B cell (primary cell): Measurements from ENCODE around the gene SPATA17. TPM values are rescaled to one million over a fixed set of nuclear protein-coding genes. Genes with fewer than 3 reads are reported as not detected.

Experiments used
- ATAC-seq: fragments of 200-7000 bp; cut with Tn5 transposase; one replicate; pipeline ENCODE4 v1.10.0; 2021; ENCODE audit warnings: low read depth, mild to moderate bottlenecking, moderate number of reproducible peaks, moderate library complexity
- CTCF ChIA-PET: fragments of 350-600 bp; sonication (Branson Sonifier 250); formaldehyde crosslinking; loops from one replicate; lab custom pipeline; 2021; ENCODE audit warnings: antibody characterized with exemption, inconsistent platforms; lab: Charles Lee
- POLR2A ChIA-PET: fragments of 350-600 bp; sonication (Branson Sonifier 250); formaldehyde crosslinking; loops from one replicate; lab custom pipeline; 2021; ENCODE audit warnings: antibody characterized with exemption; lab: Charles Lee
- DNase-seq: peaks from one replicate; pipeline ENCODE4 v3.0.0; 2013
- H2AFZ ChIP-seq: 2 replicates; pipeline ENCODE4 v1.6.1; 2012; ENCODE audit warnings: mild to moderate bottlenecking, low read depth, low read length; ENCODE audit not compliant: insufficient read depth, poor library complexity, severe bottlenecking
- H3K27ac ChIP-seq, 2 donors: 1 replicate in 1 of 2; 2 replicates in 1 of 2; pipeline ENCODE4 v1.5.1; 2012 to 2013; ENCODE audit warnings: low read length in 2 of 2, mild to moderate bottlenecking in 2 of 2, moderate library complexity in 1 of 2
- H3K27me3 ChIP-seq, 4 experiments: fragments of 200-600 bp in 1 of 4; sonication (generic) in 1 of 4; replicated peaks in 1 of 4; 1 replicate in 2 of 4; 2 replicates in 2 of 4; pipeline versions ENCODE4 v1.6.1 to v1.7.0; 2013 to 2016; ENCODE audit warnings: low read length in 3 of 4, mild to moderate bottlenecking in 2 of 4, mixed read lengths in 1 of 4, moderate library complexity in 1 of 4; ENCODE audit not compliant: insufficient read depth in 4 of 4, control insufficient read depth in 3 of 4; ENCODE audit errors: control extremely low read depth in 1 of 4
- H3K36me3 ChIP-seq, 2 experiments: replicated peaks in 1 of 2; 1 replicate in 1 of 2; 2 replicates in 1 of 2; pipeline versions ENCODE4 v1.6.1 to v1.7.1; 2013; ENCODE audit warnings: low read length in 1 of 2; ENCODE audit not compliant: insufficient read depth in 2 of 2, control insufficient read depth in 1 of 2; ENCODE audit errors: control extremely low read depth in 1 of 2, extremely low read depth in 1 of 2
- H3K4me1 ChIP-seq, 2 donors: fragments of 200-600 bp in 1 of 2; sonication (generic) in 1 of 2; 1 replicate in 1 of 2; 2 replicates in 1 of 2; pipeline versions ENCODE4 v1.5.1 to v1.6.1; 2013 to 2017; ENCODE audit warnings: low read length in 2 of 2; ENCODE audit not compliant: control insufficient read depth in 2 of 2, insufficient read depth in 2 of 2
- H3K4me2 ChIP-seq: replicated peaks from 2 replicates; pipeline ENCODE3; 2012; ENCODE audit warnings: mild to moderate bottlenecking, low read depth, low read length; ENCODE audit not compliant: poor library complexity, severe bottlenecking
- H3K4me3 ChIP-seq, 5 experiments: fragments of 200-600 bp in 1 of 5; sonication (generic) in 1 of 5; 1 replicate in 3 of 5; 2 replicates in 2 of 5; pipeline versions ENCODE4 v1.5.1 to v1.7.0; 2011 to 2016; ENCODE audit warnings: low read length in 4 of 5, mild to moderate bottlenecking in 4 of 5, low read depth in 2 of 5, control low read depth in 1 of 5, moderate library complexity in 1 of 5; ENCODE audit not compliant: insufficient read depth in 1 of 5; ENCODE audit errors: control extremely low read depth in 1 of 5, extremely low read depth in 1 of 5
- H3K79me2 ChIP-seq: fragments of 200-600 bp; sonication (generic); one replicate; pipeline ENCODE4 v1.6.0; 2016; ENCODE audit warnings: low read length; ENCODE audit not compliant: control insufficient read depth, insufficient read depth
- H3K9ac ChIP-seq: fragments of 200-600 bp; sonication (generic); 2 replicates; pipeline ENCODE4 v1.6.1; 2017; ENCODE audit warnings: mild to moderate bottlenecking, low read length, moderate library complexity
- H3K9me3 ChIP-seq, 3 donors: one replicate each; pipeline versions ENCODE4 v1.6.1 to v1.7.1; 2013; ENCODE audit warnings: low read length in 2 of 3; ENCODE audit not compliant: control insufficient read depth in 2 of 3, insufficient read depth in 1 of 3; ENCODE audit errors: control extremely low read depth in 1 of 3
- H4K20me1 ChIP-seq: 2 replicates; pipeline ENCODE4 v1.6.0; 2012; ENCODE audit warnings: mild to moderate bottlenecking, low read length; ENCODE audit not compliant: insufficient read depth, control insufficient read depth, poor library complexity, severe bottlenecking
- H3K27ac Mint-ChIP-seq: one replicate; pipeline ENCODE4 v1.8.0; 2021; ENCODE audit warnings: mixed read lengths
- H3K27me3 Mint-ChIP-seq: one replicate; pipeline ENCODE4 v1.8.0; 2021; ENCODE audit warnings: mixed read lengths
- H3K4me1 Mint-ChIP-seq: one replicate; pipeline ENCODE4 v1.8.0; 2021; ENCODE audit warnings: mixed read lengths
- H3K4me3 Mint-ChIP-seq: one replicate; pipeline ENCODE4 v1.8.0; 2021; ENCODE audit warnings: mixed read lengths
- H3K9me3 Mint-ChIP-seq: one replicate; pipeline ENCODE4 v1.8.0; 2022; ENCODE audit warnings: mixed read lengths; ENCODE audit not compliant: insufficient read depth
- EZH2 ChIP-seq: IDR thresholded peaks from 2 replicates; pipeline ENCODE4 v1.6.1; 2012; ENCODE audit warnings: borderline replicate concordance, low read depth, mild to moderate bottlenecking, moderate library complexity, low read length; ENCODE audit not compliant: insufficient read depth, poor library complexity, severe bottlenecking
- WGBS: methylation state at CpG from one replicate; pipeline ENCODE4 v1.1.5; 2013; ENCODE audit warnings: missing lambda C conversion rate; ENCODE audit not compliant: insufficient coverage; 5-methylcytosine and 5-hydroxymethylcytosine counted together
- intact Hi-C: fragments of 100-400 bp; cut with micrococcal nuclease; formaldehyde crosslinking; loops from one replicate; pipeline ENCODE4 v1.10.0; 2022
- polyA plus RNA-seq: library from polyadenylated mRNA; depleted of rRNA; stranded (reverse); fragments of >200 nt; gene quantifications from 2 replicates; pipeline ENCODE4 v1.2.3, GENCODE V29; 2012
- total RNA-seq, 2 donors: library from RNA; stranded (reverse); fragments of 120-200 nt in 1 of 2; gene quantifications; 1 replicate in 1 of 2; 2 replicates in 1 of 2; pipeline versions ENCODE4 v1.2.3 to v1.2.4, GENCODE V29; 2013 to 2022
- TF ChIP-seq, protein P1 (sequence below): fragments of 200-600 bp; IDR thresholded peaks from one replicate; pipeline ENCODE4 v1.8.0; 2022; ENCODE audit warnings: antibody characterized with exemption, mild to moderate bottlenecking

Gene SPATA17
- total and polyA plus RNA-seq, 2 donors (not counting 1 experiment from before 2014, with no cell fraction given) = not detected

DNA sequence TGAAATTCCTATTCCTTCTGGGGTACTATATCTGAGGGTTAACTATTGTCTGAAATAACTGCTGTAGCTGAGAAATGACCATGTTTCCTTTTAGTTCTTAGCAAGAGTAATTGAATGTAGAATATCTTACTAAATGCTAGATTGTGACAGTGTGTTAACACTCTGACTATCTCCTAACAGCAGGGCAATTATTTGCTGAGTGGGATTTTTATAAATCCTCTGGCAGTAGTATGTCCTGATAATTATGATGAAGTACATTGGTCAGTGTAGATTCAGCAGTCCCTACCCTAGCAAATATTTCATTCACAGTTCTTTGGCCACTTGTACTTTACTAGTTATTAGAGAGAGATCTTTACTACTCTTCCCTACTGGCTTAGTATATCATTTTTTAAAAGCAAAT, 138.6 kb downstream of the SPATA17 start:
- no peaks in the 10 kb centered on the region for H3K4me1 ChIP-seq
- no peaks in the 10 kb centered on the region for H4K20me1 ChIP-seq
- no peak for TF ChIP-seq EZH2
- TF ChIP-seq, protein P1, sequence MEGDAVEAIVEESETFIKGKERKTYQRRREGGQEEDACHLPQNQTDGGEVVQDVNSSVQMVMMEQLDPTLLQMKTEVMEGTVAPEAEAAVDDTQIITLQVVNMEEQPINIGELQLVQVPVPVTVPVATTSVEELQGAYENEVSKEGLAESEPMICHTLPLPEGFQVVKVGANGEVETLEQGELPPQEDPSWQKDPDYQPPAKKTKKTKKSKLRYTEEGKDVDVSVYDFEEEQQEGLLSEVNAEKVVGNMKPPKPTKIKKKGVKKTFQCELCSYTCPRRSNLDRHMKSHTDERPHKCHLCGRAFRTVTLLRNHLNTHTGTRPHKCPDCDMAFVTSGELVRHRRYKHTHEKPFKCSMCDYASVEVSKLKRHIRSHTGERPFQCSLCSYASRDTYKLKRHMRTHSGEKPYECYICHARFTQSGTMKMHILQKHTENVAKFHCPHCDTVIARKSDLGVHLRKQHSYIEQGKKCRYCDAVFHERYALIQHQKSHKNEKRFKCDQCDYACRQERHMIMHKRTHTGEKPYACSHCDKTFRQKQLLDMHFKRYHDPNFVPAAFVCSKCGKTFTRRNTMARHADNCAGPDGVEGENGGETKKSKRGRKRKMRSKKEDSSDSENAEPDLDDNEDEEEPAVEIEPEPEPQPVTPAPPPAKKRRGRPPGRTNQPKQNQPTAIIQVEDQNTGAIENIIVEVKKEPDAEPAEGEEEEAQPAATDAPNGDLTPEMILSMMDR = no peak
- H2AFZ ChIP-seq = no peak overlapping the region
- intact Hi-C loops = no loop called here
- DNase-seq = no peak
- Mint-ChIP-seq H3K4me3 (no peak overlapping the region), H3K27me3 (no peaks in the 10 kb centered on the region), H3K9me3 (no peaks in the 10 kb centered on the region), H3K27ac (no peak overlapping the region), H3K4me1 (no peaks in the 10 kb centered on the region)
- ATAC-seq = no peak
- no peak overlapping the region for H3K4me3 ChIP-seq
- no peak overlapping the region for H3K4me2 ChIP-seq
- no peaks in the 10 kb centered on the region for H3K36me3 ChIP-seq
- no peak overlapping the region for H3K27ac ChIP-seq
- no peaks in the 10 kb centered on the region for H3K9me3 ChIP-seq
- no peaks in the 10 kb centered on the region for H3K27me3 ChIP-seq
- ChIA-PET POLR2A (no interaction called here), CTCF (no interaction called here)
- no peak overlapping the region for H3K9ac ChIP-seq
- H3K79me2 ChIP-seq = no peaks in the 10 kb centered on the region

DNA sequence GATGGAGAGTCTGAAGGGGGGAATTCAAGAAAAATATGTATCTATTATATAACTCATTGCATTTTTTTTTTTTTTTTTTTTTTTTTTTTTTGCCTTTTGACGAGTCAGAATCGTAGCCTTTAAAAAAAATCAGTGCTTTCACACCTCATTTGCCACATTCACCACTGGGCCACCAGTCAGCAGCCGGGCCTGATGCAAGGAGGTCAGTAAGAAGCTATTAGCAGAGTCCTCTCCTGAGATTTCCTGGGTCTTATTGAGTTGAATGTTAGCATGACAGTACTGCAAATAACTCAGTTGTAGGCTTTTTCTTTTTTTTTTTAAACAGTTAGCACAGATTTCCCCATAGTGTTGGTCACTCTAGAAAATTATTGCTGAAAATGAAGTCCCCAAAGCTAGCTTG, 139.8 kb downstream of the SPATA17 start:
- no CpG with 5 or more reads among the region's 3 CpGs for WGBS
- no peaks in the 10 kb centered on the region for H3K9me3 Mint-ChIP-seq
- H3K27me3 Mint-ChIP-seq = no peaks in the 10 kb centered on the region
- H3K79me2 ChIP-seq = no peaks in the 10 kb centered on the region
- H3K27me3 ChIP-seq = no peaks in the 10 kb centered on the region
- ATAC-seq (no peak), DNase-seq (no peak)
- H4K20me1 ChIP-seq = no peaks in the 10 kb centered on the region
- H3K27ac ChIP-seq = no peak overlapping the region
- no peak overlapping the region for H3K9ac ChIP-seq
- H3K4me3 ChIP-seq = no peak overlapping the region
- H3K4me3 Mint-ChIP-seq = no peak overlapping the region
- H3K27ac Mint-ChIP-seq = no peak overlapping the region
- H3K4me1 Mint-ChIP-seq = no peaks in the 10 kb centered on the region
- ChIA-PET POLR2A (no interaction called here), CTCF (no interaction called here)
- H3K4me2 ChIP-seq = no peak overlapping the region
- H3K9me3 ChIP-seq = no peaks in the 10 kb centered on the region
- no peak overlapping the region for H2AFZ ChIP-seq
- intact Hi-C loops = no loop called here
- H3K4me1 ChIP-seq = no peaks in the 10 kb centered on the region
- TF ChIP-seq, protein P1 = no peak
- TF ChIP-seq EZH2 = no peak
- no peaks in the 10 kb centered on the region for H3K36me3 ChIP-seq
